Endothelial cell of umbilical vein (primary cell): ENCODE measurements around the gene NELFB. TPM values are rescaled to one million over a fixed set of nuclear protein-coding genes. Genes with fewer than 3 reads are reported as not detected.

Experiments
- BruUV-seq: library from RNA; stranded (reverse); fragments of 400-500 nt; replicated peaks from 2 replicates; lab custom pipeline; 2021; lab: Mats Ljungman, UMichigan
- CTCF ChIA-PET: fragments of 300-600, 350-600 bp; sonication (Branson Sonifier 250); formaldehyde crosslinking; loops from one replicate; lab custom pipeline; 2021; ENCODE audit warnings: antibody characterized with exemption, inconsistent platforms; lab: Charles Lee
- POLR2A ChIA-PET: fragments of 300-600, 350-600 bp; sonication (Branson Sonifier 250); formaldehyde crosslinking; loops from one replicate; lab custom pipeline; 2021; ENCODE audit warnings: antibody characterized with exemption, inconsistent platforms; lab: Charles Lee
- DNase-seq: peaks from one replicate; pipeline ENCODE4 v3.0.0-alpha.2; 2011; ENCODE audit warnings: low read depth, low spot score
- FAIRE-seq: peaks from 2 replicates; lab custom pipeline; 2011; peaks lifted over from hg19 to GRCh38; lab: Jason Lieb, UNC
- H2AFZ ChIP-seq: 2 replicates; pipeline ENCODE4 v1.6.0; 2012; ENCODE audit warnings: low read depth, low read length, control low read depth, inconsistent platforms
- H3K27ac ChIP-seq: 2 replicates; pipeline ENCODE4 v1.5.1; 2011; ENCODE audit warnings: low read depth, mild to moderate bottlenecking, control low read depth, low read length, moderate library complexity; ENCODE audit not compliant: insufficient read depth
- H3K27me3 ChIP-seq, 2 experiments: 2 replicates each; pipeline versions ENCODE4 v1.6.0 to v1.6.1; 2011; ENCODE audit warnings: low read length in 2 of 2, mixed read lengths in 1 of 2; ENCODE audit not compliant: control insufficient read depth in 2 of 2, insufficient read depth in 2 of 2
- H3K36me3 ChIP-seq, 2 experiments: 2 replicates in 1 of 2; 3 replicates in 1 of 2; pipeline ENCODE4 v1.5.1; 2011; ENCODE audit warnings: low read length in 2 of 2, mild to moderate bottlenecking in 1 of 2, moderate library complexity in 1 of 2; ENCODE audit not compliant: control insufficient read depth in 2 of 2, insufficient read depth in 2 of 2; ENCODE audit errors: extremely low read depth in 1 of 2
- H3K4me1 ChIP-seq: 3 replicates; pipeline ENCODE4 v1.5.1; 2011; ENCODE audit warnings: mild to moderate bottlenecking, low read length; ENCODE audit not compliant: control insufficient read depth, insufficient read depth; ENCODE audit errors: extremely low read depth
- H3K4me2 ChIP-seq: 2 replicates; pipeline ENCODE4 v1.6.1; 2011; ENCODE audit warnings: low read length, control low read depth, mixed read lengths; ENCODE audit not compliant: insufficient read depth
- H3K4me3 ChIP-seq, 3 experiments: fragments of 200-600 bp in 1 of 3; sonication (generic), shearing (Covaris generic) in 1 of 3; replicated peaks in 1 of 3; 2 replicates each; pipeline ENCODE4 v1.5.1; 2011 to 2016; ENCODE audit warnings: control low read depth in 3 of 3, low read length in 3 of 3, mild to moderate bottlenecking in 2 of 3, inconsistent platforms in 1 of 3, low read depth in 1 of 3, moderate library complexity in 1 of 3; ENCODE audit not compliant: insufficient read depth in 1 of 3
- H3K79me2 ChIP-seq: 2 replicates; pipeline ENCODE4 v1.6.0; 2012; ENCODE audit warnings: low read length, inconsistent platforms; ENCODE audit not compliant: control insufficient read depth, insufficient read depth
- H3K9ac ChIP-seq: replicated peaks from 2 replicates; pipeline ENCODE3; 2011; ENCODE audit warnings: low read length, control low read depth; ENCODE audit not compliant: insufficient read depth; ENCODE audit errors: extremely low read depth
- H3K9me1 ChIP-seq: replicated peaks from 3 replicates; pipeline ENCODE4 v1.6.0; 2011; ENCODE audit warnings: mild to moderate bottlenecking, low read length; ENCODE audit not compliant: control insufficient read depth, insufficient read depth; ENCODE audit errors: extremely low read depth
- H3K9me3 ChIP-seq: replicated peaks from 2 replicates; pipeline ENCODE4 v1.5.1; 2012; ENCODE audit warnings: low read length, inconsistent platforms; ENCODE audit not compliant: control insufficient read depth, insufficient read depth
- H4K20me1 ChIP-seq: replicated peaks from 2 replicates; pipeline ENCODE3; 2011; ENCODE audit warnings: mild to moderate bottlenecking, low read length; ENCODE audit not compliant: control insufficient read depth, insufficient read depth; ENCODE audit errors: extremely low read depth
- FOS ChIP-seq: IDR thresholded peaks from 2 replicates; pipeline ENCODE4 v1.6.1; 2011; ENCODE audit warnings: mild to moderate bottlenecking, low read length, moderate library complexity, borderline replicate concordance; ENCODE audit not compliant: insufficient read depth
- JUN ChIP-seq: IDR thresholded peaks from 2 replicates; pipeline ENCODE4 v1.6.1; 2011; ENCODE audit warnings: borderline replicate concordance, low read depth; ENCODE audit not compliant: insufficient read length, insufficient read depth
- MAX ChIP-seq: IDR thresholded peaks from 2 replicates; pipeline ENCODE4 v1.6.1; 2011; ENCODE audit not compliant: insufficient read depth, insufficient read length
- MYC ChIP-seq: IDR thresholded peaks from one replicate; pipeline ENCODE4 v1.6.1; 2011; ENCODE audit warnings: mild to moderate bottlenecking, low read depth, low read length
- POLR2A ChIP-seq: IDR thresholded peaks from 2 replicates; pipeline ENCODE4 v1.6.1; 2012; ENCODE audit warnings: low read depth, mild to moderate bottlenecking, control low read depth, low read length
- POLR2AphosphoS5 ChIP-seq: IDR thresholded peaks from 2 replicates; pipeline ENCODE4 v1.6.1; 2012; ENCODE audit warnings: low read depth, mild to moderate bottlenecking, control low read depth, low read length, moderate library complexity; ENCODE audit not compliant: insufficient read depth
- dilution Hi-C: fragments of 300-500 bp; cut with MboI; formaldehyde crosslinking; loops from one replicate; pipeline ENCODE4 v1.15.0; 2019; ENCODE audit warnings: low sequenced_read_pairs; ENCODE audit not compliant: extremely low pct_ligation_motif_present
- intact Hi-C: fragments of 100-400 bp; cut with micrococcal nuclease; formaldehyde crosslinking; loops from one replicate; pipeline ENCODE4 v1.10.0; 2022
- polyA plus RNA-seq, 4 experiments: library from polyadenylated mRNA; depleted of rRNA in 3 of 4; stranded (reverse) in 3 of 4; unstranded in 1 of 4; fragments of >200 nt; gene quantifications; 2 replicates each; pipeline versions ENCODE4 v1.2.1 to v1.2.3, GENCODE V29; 2011 to 2012; ENCODE audit warnings: missing spikeins in 1 of 4
- total RNA-seq: library from RNA; stranded (reverse); gene quantifications from 2 replicates; pipeline ENCODE4 v1.2.3, GENCODE V29; 2021
- TF ChIP-seq, protein P1 (sequence below), 2 donors: IDR thresholded peaks; 1 replicate in 1 of 2; 2 replicates in 1 of 2; pipeline ENCODE4 v1.5.1; 2011; ENCODE audit warnings: low read length in 2 of 2, mild to moderate bottlenecking in 2 of 2, moderate library complexity in 2 of 2, control low read depth in 1 of 2, inconsistent platforms in 1 of 2, low read depth in 1 of 2; ENCODE audit not compliant: insufficient read depth in 1 of 2; ENCODE audit errors: extremely low read depth in 1 of 2

Gene NELFB
- total and polyA plus RNA-seq, 2 donors (not counting 3 experiments of a cell fraction or from before 2014, with no cell fraction given), result 62.3 to 76.1 TPM

GRCh38 chr9:137256856-137257255, 1.7 kb downstream of the NELFB start:
- ChIA-PET CTCF (interaction anchor here (0.9 to 4.4 kb wide), 3 partner anchors 20 to 166 kb away, joined by 3 to 31 read pairs (median 4); partner anchors contain the start of genes EXD3, NOXA1 and TOR4A), POLR2A (interaction anchor here (1.8 kb wide), 1 partner anchor 16 kb away, joined by 14 read pairs; the partner anchor contains the start of gene TUBB4B)
- Histone ChIP-seq H3K9me3 (no peaks in the 10 kb centered on the region), H3K27ac (no peak overlapping the region), H3K9me1 (no peaks in the 10 kb centered on the region), H3K4me2 (peak overlapping the region; percentile 71), H3K27me3 (no peaks in the 10 kb centered on the region), H2AFZ (no peak overlapping the region), H3K9ac (no peak overlapping the region), H3K36me3 (peaks cover 2 to 5% of the 10 kb centered on the region in 2 experiments), H3K4me3 (no peak overlapping the region), H3K4me1 (peaks cover 14% of the 10 kb centered on the region), H3K79me2 (peaks cover 18% of the 10 kb centered on the region), H4K20me1 (no peaks in the 10 kb centered on the region)
- FAIRE-seq (no peak), DNase-seq (no peak)
- dilution Hi-C loops (no loop called here), intact Hi-C loops (no loop called here)
- TF ChIP-seq POLR2AphosphoS5 (no peak), FOS (no peak), MYC (no peak), POLR2A (no peak), MAX (no peak), JUN (no peak)
- TF ChIP-seq, protein P1, sequence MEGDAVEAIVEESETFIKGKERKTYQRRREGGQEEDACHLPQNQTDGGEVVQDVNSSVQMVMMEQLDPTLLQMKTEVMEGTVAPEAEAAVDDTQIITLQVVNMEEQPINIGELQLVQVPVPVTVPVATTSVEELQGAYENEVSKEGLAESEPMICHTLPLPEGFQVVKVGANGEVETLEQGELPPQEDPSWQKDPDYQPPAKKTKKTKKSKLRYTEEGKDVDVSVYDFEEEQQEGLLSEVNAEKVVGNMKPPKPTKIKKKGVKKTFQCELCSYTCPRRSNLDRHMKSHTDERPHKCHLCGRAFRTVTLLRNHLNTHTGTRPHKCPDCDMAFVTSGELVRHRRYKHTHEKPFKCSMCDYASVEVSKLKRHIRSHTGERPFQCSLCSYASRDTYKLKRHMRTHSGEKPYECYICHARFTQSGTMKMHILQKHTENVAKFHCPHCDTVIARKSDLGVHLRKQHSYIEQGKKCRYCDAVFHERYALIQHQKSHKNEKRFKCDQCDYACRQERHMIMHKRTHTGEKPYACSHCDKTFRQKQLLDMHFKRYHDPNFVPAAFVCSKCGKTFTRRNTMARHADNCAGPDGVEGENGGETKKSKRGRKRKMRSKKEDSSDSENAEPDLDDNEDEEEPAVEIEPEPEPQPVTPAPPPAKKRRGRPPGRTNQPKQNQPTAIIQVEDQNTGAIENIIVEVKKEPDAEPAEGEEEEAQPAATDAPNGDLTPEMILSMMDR (IDR thresholded peaks at IDR 0.05; ENCODE audit: extremely low read depth in 1 of 2, insufficient read depth in 1 of 2, low read depth in 1 of 2, low read length in 2 of 2), result no peak
- BruUV-seq, result no TSS peak
